Gastrocnemius medialis (tissue), 4 donors: Measurements from ENCODE around the gene APLP2.
"Not testable (repeated sequence)": the region's sequence is repeated elsewhere in the genome, so short reads cannot be mapped to it uniquely, and the experiment has no call there.

Experiments
- CTCF ChIP-seq, 5 experiments: fragments of 450-650 bp in 3 of 5; fragments of 200-600 bp in 2 of 5; sonication (generic) in 2 of 5; IDR thresholded peaks in 4 of 5; conservative IDR thresholded peaks in 1 of 5; 1 replicate in 4 of 5; 2 replicates in 1 of 5; pipeline ENCODE4 v1.5.1; 2016 to 2019; ENCODE audit warnings: antibody characterized with exemption in 5 of 5, mild to moderate bottlenecking in 3 of 5, moderate library complexity in 3 of 5
- POLR2A ChIP-seq, 2 donors: fragments of 450-650 bp; IDR thresholded peaks; one replicate each; pipeline ENCODE4 v1.6.1; 2017; ENCODE audit warnings: antibody characterized with exemption in 2 of 2, mild to moderate bottlenecking in 2 of 2, moderate library complexity in 2 of 2

GRCh38 chr11:130193551-130193950, 123.9 kb downstream of the APLP2 start:
- TF ChIP-seq CTCF (IDR thresholded peaks at IDR 0.05 in 4 of 5, conservative IDR thresholded peaks at IDR 0.05 in 1 of 5); POLR2A (IDR thresholded peaks at IDR 0.05): not testable (repeated sequence)
